Vagina (tissue), 2 donors: ENCODE data around the gene SNU13.

ENCODE experiments used
- POLR2A ChIP-seq, 2 donors: fragments of 450-650 bp; IDR thresholded peaks; one replicate each; pipeline ENCODE4 v1.6.1; 2017; ENCODE audit warnings: antibody characterized with exemption in 2 of 2, mild to moderate bottlenecking in 2 of 2, moderate library complexity in 2 of 2
- TF ChIP-seq, protein P1 (sequence below), 3 experiments: fragments of 450-650 bp in 2 of 3; fragments of 200-600 bp in 1 of 3; sonication (generic) in 1 of 3; IDR thresholded peaks; one replicate each; pipeline ENCODE4 v1.5.1; 2017 to 2019; ENCODE audit warnings: antibody characterized with exemption in 3 of 3, mild to moderate bottlenecking in 2 of 3, moderate library complexity in 2 of 3

DNA sequence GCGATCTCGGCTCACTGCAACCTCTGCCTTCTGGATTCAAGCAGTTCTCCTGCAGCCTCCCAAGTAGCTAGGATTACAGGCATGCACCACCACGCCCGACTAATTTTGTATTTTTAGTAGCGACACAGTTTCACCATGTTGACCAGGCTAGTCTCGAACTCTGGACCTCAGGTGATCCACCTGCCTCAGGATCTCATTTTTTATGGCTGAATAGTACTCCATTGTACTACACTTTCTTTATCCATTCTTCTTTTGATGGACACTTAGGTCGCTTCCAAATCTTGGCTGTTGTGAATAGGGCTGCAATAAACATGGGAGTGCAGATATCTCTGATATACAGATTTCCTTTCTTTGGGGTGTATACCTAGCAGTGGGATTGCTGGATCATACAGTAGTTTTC lies 46.8 kb downstream of the SNU13 start:
- TF ChIP-seq, protein P1, sequence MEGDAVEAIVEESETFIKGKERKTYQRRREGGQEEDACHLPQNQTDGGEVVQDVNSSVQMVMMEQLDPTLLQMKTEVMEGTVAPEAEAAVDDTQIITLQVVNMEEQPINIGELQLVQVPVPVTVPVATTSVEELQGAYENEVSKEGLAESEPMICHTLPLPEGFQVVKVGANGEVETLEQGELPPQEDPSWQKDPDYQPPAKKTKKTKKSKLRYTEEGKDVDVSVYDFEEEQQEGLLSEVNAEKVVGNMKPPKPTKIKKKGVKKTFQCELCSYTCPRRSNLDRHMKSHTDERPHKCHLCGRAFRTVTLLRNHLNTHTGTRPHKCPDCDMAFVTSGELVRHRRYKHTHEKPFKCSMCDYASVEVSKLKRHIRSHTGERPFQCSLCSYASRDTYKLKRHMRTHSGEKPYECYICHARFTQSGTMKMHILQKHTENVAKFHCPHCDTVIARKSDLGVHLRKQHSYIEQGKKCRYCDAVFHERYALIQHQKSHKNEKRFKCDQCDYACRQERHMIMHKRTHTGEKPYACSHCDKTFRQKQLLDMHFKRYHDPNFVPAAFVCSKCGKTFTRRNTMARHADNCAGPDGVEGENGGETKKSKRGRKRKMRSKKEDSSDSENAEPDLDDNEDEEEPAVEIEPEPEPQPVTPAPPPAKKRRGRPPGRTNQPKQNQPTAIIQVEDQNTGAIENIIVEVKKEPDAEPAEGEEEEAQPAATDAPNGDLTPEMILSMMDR (IDR thresholded peaks at IDR 0.05) = no peak
- no peak for TF ChIP-seq POLR2A (IDR thresholded peaks at IDR 0.05)
